HG02885 (cell line): Measurements from ENCODE around the gene BTG3.

Source experiments
- ATAC-seq: cut with Tn5 transposase; IDR thresholded peaks from one replicate; pipeline ENCODE4 v1.9.1; 2021; ENCODE audit warnings: mild to moderate bottlenecking; ENCODE audit not compliant: unreplicated experiment, poor library complexity

Gene BTG3

GRCh38 chr21:17612565-17613241 lies at the start of gene BTG3:
TSS of gene BTG3 (minus strand) at chr21:17612901. CDS start at chr21:17609144, 3,757 bp downstream.
- ATAC-seq: peak; percentile 77

GRCh38 chr21:17660862-17661261 lies 48.2 kb upstream of the BTG3 start:
- ATAC-seq: no peak

GRCh38 chr21:17660452-17660851 lies 47.8 kb upstream of the BTG3 start:
- ATAC-seq: no peak

- no peak for ATAC-seq
These were observed 46.2 kb upstream of the BTG3 start for GRCh38 chr21:17658931-17659330.

- ATAC-seq: no peak
These were observed 38.8 kb upstream of the BTG3 start for GRCh38 chr21:17651526-17651925.

- ATAC-seq: no peak
These were observed 37.6 kb upstream of the BTG3 start for GRCh38 chr21:17650292-17650691.

- no peak for ATAC-seq
These were observed 34.1 kb upstream of the BTG3 start for GRCh38 chr21:17646790-17647189.

- ATAC-seq: no peak
These were observed 31.5 kb upstream of the BTG3 start for GRCh38 chr21:17644186-17644585.

GRCh38 chr21:17640821-17641220 lies 28.1 kb upstream of the BTG3 start:
- ATAC-seq: no peak

GRCh38 chr21:17636711-17637110 lies 24.0 kb upstream of the BTG3 start:
- no peak for ATAC-seq

- no peak for ATAC-seq
These were observed 18.5 kb upstream of the BTG3 start for GRCh38 chr21:17631195-17631594.

GRCh38 chr21:17622018-17622417 lies 9.3 kb upstream of the BTG3 start:
- no peak for ATAC-seq

- ATAC-seq: no peak
These were observed 4.1 kb upstream of the BTG3 start for GRCh38 chr21:17616831-17617230.

- peak; percentile 4 for ATAC-seq
These were observed 558 bp upstream of the BTG3 start for GRCh38 chr21:17613242-17613676.

- ATAC-seq: peak; percentile 6
These were observed 607 bp downstream of the BTG3 start for GRCh38 chr21:17612023-17612564.

GRCh38 chr21:17611414-17612022 lies 1.2 kb downstream of the BTG3 start:
- peak; percentile 67 for ATAC-seq

GRCh38 chr21:17610911-17611310 lies 1.8 kb downstream of the BTG3 start:
- ATAC-seq: no peak

- no peak for ATAC-seq
These were observed 3.0 kb downstream of the BTG3 start for GRCh38 chr21:17609681-17610080.

- ATAC-seq: no peak
These were observed 5.0 kb downstream of the BTG3 start for GRCh38 chr21:17607684-17608083.

- no peak for ATAC-seq
These were observed 9.8 kb downstream of the BTG3 start for GRCh38 chr21:17602874-17603273.

- ATAC-seq: peak; percentile 82
These were observed 14.3 kb downstream of the BTG3 start for GRCh38 chr21:17598437-17598836.

- peak; percentile 58 for ATAC-seq
These were observed 15.0 kb downstream of the BTG3 start for GRCh38 chr21:17597680-17598079.
